GM21529 (cell line): Measurements from ENCODE around the gene PHF19.

Experiments
- ATAC-seq: cut with Tn5 transposase; IDR thresholded peaks from one replicate; pipeline ENCODE4 v1.9.1; 2021; ENCODE audit not compliant: unreplicated experiment

PHF19 gene

GRCh38 chr9:120914396-120914795 is 37.4 kb upstream of the PHF19 start:
- no peak for ATAC-seq

DNA sequence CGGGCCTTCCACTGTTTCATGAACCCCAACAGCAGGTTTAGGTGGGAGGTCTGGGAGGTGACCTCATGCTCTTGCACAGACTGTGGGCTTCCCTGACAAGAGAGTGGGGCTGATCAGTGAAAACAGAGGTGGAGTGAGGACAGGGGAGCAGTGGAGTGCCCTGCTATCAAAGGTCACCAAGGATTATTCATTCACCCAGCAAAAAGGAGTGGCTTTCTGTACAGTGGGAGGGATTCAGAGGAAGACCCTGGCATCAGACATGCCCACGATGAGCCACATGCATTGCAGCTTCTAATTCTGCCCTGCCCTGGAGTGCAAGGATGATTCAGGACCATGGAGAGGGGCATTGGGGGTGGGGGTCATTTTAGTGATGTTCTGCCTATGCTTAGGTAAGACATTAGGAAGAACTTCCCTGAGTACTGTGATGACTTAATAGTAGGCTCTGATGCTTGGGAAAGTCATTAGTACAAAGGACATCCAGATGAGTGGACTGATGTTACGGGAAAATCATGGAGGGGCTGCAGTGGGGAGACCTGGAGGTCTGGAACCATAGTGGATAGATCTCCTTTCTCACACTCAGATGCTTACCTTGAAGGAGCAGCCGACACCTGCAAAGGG is 36.8 kb upstream of the PHF19 start:
- ATAC-seq, result no peak

DNA sequence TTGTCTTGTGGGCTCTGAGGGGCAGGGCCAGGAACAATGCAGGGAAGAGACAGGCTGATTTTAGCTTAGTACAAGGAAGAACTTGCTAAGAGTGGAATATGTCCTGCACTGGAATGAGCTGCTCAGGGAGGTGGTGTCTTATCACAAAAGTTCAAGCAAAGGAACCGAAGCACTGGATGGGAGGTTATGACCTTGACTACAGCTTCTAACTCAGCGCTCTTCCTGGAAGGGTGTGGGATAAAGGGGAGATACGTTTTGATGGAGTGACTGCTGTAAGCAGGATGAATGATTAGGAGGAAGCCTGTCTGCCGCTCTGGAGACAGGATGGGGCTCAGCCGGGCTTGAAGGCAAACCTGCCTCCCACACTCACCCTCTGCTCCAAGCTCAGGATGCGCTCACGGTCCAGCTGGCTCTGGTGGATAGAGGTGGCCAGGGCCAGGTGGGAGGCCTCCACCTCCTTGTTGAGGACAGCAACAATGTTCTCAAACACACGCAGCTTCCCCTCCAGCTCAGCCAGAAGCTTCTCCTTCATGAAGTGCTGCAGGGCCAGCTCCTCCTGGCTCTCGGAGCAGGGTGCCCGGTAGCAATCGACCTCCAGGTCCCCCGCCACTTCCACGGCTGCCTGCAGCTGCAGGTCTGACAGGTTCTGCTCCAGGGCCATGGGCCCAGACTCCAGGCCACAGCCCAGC is 36.1 kb upstream of the PHF19 start:
- no peak for ATAC-seq

DNA sequence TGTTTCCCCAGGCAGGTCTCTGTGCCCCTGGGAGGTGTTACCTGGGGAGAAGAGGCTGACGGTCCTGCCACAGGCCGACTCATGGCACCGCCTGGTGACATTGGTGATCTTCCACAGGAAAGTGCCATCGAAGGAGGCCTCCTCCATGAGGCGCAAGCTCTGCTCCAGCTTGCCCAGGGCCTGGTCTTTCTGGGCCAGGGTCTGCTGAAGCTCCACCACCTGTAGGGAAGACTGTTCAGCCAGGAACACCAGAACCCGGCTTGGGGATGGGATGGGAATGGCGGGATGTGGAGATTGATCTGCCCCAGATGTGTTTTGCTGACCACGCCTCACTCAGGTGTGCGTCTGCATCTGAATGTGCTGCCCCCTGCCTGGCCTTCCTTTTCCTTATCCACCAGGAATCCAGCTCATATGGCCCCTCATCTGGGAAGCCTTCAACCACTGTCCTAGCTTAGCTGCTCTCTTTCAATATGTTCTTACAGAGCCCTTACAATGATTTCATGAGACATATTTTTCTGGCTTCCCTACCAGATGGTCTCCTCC is 34.4 kb upstream of the PHF19 start:
- no peak for ATAC-seq

DNA sequence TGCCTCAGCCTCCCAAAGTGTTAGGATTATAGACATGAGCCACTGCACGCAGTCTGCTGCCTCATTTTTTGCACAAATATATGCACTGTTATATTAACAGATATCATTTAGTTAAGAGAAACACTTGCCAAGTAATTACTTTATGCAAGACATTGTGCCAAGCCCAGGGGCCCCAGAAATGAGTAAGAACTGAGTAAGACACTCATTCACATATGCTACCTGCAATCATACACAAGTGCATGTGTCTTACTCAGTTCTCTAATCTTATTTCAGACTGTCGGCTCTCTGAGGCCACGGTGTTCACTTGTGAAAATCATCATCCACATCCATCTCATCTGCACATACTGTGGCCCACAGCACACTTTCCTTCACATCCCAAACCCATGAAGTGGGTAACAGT is 33.7 kb upstream of the PHF19 start:
- ATAC-seq, result no peak

DNA sequence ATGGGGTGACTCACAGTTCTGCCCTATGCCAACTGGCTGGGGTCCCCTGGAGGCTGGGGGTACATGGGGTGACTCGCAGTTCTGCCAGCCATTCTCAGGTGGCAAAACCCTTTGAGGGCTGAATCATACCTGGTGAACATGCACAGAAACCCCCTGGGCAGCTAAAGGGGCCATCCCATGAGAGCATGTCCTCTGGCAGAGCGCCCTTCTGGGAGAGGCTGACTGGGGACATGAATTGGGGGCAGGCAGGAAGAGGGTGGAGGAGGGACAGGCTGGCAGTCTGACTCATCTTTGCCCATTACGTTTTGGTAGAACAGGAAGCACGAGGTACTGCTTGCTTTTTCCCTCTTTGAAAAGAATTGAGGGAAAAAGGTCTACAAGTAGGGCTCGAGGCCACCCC is 32.9 kb upstream of the PHF19 start:
- no peak for ATAC-seq

GRCh38 chr9:120905315-120906164 is 28.6 kb upstream of the PHF19 start:
- no peak for ATAC-seq

DNA sequence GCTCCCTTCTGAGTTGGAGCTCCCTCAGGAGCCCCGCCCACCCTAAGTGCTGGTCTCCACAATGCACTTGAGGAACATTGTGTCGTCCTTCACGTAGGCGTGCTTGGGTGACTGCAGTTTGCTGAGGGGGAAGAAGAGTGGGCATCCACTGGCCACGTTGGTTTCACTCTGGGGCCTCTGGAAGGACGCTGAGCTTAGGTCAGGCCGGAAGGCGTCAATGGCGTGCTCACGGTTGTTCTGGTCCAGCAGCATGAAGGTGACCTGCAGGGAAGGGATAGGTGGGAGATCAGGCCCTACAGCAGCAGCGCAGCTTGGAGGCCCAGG is 28.0 kb upstream of the PHF19 start:
- no peak for ATAC-seq

- ATAC-seq, result no peak
Observed at GRCh38 chr9:120904061-120904977, 27.3 kb upstream of the PHF19 start.

- ATAC-seq, result no peak
Observed at GRCh38 chr9:120902569-120903535, 25.9 kb upstream of the PHF19 start.

DNA sequence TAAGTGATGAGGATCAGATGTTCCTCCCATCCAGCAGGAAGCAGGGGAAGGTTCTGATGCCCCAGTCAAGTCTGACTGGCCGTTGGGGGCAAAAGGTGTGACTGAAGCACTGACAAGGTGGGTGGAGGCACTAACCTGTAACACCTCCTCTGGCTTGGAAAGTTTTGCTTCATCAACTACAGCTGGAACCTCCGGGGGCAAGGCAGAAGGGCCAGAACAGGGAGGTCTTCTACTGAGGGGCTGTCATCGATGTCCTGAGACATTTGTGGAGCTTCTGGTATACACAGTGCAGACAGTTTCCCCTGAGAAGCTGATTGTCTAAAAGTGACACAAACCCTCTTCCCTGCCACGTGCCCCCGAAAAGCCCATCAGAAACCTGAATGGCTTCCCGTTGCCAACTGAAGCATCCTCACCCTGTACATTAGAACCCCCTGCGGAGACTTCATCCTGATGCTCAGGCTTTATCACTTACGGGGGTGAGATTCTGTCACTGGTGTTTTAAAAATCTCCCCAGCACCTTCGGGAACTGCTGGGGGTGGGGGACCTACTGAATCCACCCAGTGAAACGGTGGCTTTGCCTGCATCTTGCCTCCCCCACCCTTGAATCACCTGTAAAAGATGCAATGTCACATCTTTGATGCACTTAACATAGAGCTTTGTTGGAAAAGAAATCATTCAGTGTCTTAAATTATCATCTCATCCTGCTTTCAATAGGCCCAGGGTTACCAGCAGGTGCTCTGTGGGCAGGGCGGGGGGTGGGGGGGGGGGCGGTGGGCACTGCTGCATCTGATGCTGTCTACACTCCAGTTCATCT is 25.0 kb upstream of the PHF19 start:
- ATAC-seq, result no peak

GRCh38 chr9:120900824-120901223 is 23.8 kb upstream of the PHF19 start:
- no peak for ATAC-seq

DNA sequence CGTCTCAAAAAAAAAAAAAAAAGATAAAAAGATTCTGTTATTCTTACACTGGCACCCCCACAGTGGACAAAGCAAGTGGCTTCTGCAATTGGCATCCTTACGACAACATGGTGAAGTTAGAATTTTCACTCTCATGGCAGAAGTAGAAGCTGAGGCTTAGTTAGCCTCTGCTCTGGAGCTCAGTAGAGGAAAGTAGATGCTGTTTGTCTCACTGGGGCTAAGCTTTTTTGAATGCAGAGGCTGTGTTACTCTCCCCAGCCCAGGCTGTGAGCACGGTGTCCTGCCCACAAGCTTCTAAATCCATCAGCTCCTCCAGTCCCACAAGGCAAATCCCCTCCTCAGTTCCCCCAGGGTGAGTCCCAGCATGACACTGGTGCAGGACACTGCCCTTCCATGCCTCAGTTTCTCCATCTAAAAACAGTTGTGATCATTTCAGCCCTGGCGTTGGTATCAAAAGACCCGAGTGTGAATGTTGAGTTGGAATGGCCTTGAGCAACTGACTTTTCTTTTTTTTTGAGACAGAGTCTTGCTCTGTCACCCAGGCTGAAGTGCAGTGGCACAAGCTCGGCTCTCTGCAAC is 22.6 kb upstream of the PHF19 start:
- no peak for ATAC-seq

DNA sequence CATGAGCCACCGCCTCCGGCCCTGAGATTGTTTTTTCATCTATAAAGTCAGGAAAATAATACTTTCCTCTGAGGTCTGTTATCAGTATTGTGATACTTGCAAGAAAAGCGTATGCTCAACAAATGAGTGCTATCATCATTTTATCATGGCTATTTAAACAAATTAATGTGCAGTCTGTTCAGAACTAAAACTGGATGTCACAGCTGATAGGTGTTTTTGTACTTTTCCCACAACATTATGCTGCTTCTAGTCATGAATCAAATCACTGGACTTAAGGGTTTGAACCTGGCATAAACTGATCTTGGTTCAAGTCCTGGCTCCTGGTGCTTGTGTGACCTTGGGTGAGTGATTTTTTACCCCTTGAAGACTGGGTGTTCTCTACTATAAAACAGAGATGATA is 21.4 kb upstream of the PHF19 start:
- no peak for ATAC-seq

DNA sequence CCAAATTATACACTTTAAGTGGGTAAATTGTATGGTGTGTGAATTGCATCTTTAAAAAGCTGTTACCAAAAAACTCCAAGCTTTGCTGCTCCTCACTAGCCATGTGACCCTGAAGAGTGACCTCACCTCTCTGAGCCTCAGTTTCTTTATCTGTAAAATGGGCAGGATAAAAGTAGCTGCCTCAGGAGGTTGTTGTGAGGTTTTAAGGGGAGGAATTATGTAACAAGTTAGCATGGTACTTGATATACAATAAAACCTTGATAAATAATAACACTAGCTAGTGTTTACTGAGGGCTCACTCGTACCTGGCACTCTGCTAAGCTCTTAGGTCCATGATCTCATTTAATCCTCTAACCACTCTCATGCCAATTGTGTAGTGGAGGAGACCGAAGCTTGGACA is 19.0 kb upstream of the PHF19 start:
- no peak for ATAC-seq

DNA sequence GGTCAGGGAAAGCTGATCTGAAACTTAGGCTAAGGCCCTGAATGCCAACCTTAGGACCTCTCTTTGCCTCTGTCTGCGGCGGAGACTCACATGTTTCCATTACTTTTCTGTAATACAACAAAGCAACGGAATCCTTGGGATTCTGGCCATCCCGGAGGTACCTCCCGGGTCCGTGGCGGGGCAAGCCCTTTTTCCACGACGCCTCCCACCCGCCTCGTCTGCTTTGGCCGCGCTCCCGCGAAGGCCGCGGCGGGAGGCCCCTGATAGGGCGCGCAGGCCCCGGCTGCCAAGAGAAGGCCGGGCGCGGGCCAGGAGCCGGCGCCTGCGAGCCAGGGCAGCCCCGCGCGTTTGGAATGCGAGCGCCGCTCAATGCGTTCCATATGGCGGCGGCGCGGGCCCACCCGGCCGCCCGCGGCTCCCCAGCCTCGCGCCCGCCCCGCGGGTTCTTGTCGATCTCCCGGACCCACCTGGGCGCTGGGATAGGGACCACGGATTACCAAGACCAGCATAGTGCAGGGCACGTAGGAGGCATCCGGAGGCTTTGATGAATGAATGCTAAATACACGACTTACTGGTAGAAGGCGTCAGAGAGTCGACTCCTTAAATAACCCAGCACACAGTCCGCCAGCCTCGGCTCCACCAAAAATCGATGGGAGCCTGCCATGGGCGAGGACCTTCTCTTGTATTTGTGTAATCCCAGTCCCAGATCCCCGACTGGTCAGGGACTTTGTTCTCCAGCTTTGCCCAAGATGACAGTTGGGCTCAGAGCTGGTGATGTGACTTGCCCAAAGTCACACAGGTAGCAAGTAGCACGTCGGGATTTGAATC is 17.5 kb upstream of the PHF19 start:
- ATAC-seq, result no peak

DNA sequence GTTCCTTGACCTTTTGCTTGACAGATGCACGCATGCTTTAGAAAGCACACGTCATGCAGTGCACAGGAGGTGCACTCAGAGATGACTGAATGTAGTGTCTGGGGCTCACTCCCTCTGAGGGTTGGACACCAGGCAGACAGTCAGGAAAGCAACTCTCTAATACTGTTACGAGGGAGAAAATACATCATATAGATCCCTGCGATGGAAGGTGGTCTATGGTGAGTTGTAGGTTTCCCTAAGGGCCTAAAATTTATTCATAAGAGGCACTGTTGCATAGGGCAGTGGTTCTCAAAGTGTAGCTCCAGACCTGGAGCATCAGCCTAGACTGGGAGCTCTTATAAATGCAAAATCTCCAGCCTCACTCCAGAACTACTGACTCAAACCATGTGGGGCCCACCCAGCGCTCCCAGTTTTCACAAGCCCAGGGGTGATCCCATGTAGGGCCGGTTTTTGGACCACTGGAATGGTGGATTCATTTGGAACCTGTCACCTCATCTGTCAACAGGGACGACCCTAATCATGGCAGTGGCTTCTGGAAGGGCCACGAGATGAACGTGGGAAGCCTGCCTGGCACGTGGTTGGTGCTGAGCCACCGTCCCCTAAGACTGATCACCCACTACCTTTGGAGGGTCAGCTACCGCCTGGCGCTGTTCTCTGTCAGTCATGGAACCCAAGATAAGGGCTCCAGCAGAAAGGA is 16.8 kb upstream of the PHF19 start:
- no peak for ATAC-seq
